ENCODE data around the gene PPM1F. TPM values are rescaled to one million over a fixed set of nuclear protein-coding genes. Genes with fewer than 3 reads are reported as not detected.

PPM1F gene, protein sequence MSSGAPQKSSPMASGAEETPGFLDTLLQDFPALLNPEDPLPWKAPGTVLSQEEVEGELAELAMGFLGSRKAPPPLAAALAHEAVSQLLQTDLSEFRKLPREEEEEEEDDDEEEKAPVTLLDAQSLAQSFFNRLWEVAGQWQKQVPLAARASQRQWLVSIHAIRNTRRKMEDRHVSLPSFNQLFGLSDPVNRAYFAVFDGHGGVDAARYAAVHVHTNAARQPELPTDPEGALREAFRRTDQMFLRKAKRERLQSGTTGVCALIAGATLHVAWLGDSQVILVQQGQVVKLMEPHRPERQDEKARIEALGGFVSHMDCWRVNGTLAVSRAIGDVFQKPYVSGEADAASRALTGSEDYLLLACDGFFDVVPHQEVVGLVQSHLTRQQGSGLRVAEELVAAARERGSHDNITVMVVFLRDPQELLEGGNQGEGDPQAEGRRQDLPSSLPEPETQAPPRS
- total RNA-seq, result 26.8 and 41.1 TPM in 2 replicates

DNA sequence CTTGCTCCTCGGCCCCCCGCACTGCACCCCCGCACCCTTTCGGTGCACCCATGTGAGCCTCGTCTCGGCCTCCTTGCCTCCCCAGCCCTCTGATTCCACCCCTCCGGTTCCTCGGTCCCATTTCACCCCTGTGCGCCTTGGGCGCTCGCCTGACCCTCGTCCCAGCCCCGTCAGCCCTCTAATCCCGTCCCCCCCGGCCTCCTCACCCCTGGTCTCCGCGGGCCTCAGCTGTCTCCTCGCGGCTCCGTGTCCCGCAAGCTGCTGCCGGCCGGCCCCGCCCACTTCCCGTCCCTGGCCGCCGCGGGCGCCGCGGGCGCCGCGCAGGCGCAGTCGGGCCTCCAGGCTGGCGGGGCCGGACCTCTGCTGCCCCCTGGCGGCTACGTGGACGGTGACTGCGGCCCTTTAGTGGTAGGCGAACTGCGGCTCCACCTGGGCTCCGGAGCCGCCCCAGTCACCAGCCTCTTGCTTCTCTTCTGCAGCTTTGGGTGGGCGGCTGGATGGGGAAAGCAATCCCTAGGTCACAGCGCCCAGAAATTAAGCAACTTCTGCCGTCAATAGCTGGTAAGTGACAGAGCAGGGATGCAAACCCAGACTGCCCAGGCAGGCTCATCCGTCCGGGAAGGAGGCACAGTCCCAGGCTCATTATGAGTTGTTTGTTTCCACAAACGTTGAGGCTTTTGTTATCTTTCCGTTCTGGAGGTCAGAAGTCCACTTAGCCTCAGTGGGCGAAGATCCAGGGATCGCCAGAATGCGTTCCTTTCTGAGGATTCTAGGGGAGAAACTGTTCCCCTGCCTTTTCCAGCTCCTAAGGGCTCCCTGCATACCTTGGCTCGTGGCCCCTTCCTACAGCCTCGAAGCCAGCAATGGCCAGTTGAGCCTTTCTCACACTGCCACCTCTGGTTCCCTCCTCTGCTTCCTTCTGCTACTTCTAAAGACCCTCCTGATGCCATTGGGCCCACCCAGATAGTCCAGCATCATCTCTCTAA lies at the start of gene PPM1F:
TSS of gene PPM1F (minus strand) at position 263 of the 986 bp plus-strand sequence. CDS start 6,800 bp downstream, outside the sequence.

GRCh38 chr22:21982338-21982965 lies 29.8 kb upstream of the PPM1F start, which contains the start of gene TOP3B:
Gene TOP3B (minus strand): TSS chr22:21982787. CDS start chr22:21975709, 7,078 bp downstream.

Other genes with a start within 250 kb of the PPM1F start
- gene YPEL1, start 217.1 kb downstream of the PPM1F start, total RNA-seq, result 0.20 and 0.37 TPM in 2 replicates
- 45.2 and 64.1 TPM in 2 replicates for gene MAPK1, start 85.2 kb downstream of the PPM1F start, total RNA-seq
- gene TOP3B, start 29.9 kb upstream of the PPM1F start, total RNA-seq, result 26.5 and 35.4 TPM in 2 replicates